RWPE1 (cell line): Measurements from ENCODE around the gene DOCK9.
"Not testable (repeated sequence)": the region's sequence is repeated elsewhere in the genome, so short reads cannot be mapped to it uniquely, and the experiment has no call there.

Experiments
- CTCF ChIA-PET: fragments of 350-600 bp; sonication (Branson Sonifier 250); formaldehyde crosslinking; extraction: SDS; loops from one replicate; lab custom pipeline; 2021; lab: Yijun Ruan, JAX
- POLR2A ChIA-PET: fragments of 400-600 bp; formaldehyde crosslinking; extraction: SDS; loops from one replicate; lab custom pipeline; 2020; ENCODE audit warnings: antibody characterized with exemption; ENCODE audit not compliant: low non-redundant PET; lab: Yijun Ruan, JAX
- DNase-seq: peaks from one replicate; pipeline ENCODE4 v3.0.0; 2012; ENCODE audit warnings: low spot score
- H3K27ac ChIP-seq: fragments of 450-650 bp; 2 replicates; pipeline ENCODE4 v1.5.1; 2017
- TF ChIP-seq, protein P1 (sequence below): fragments of 450-650 bp; conservative IDR thresholded peaks from 2 replicates; pipeline ENCODE4 v1.5.1; 2017; ENCODE audit warnings: low read depth, mild to moderate bottlenecking

Gene DOCK9

GRCh38 chr13:98761986-98762616 is 215.8 kb downstream of the DOCK9 start:
- ChIA-PET POLR2A (interaction anchor here (0.6 kb wide), 1 partner anchor 601 kb away, joined by 5 read pairs; no protein-coding TSS in a partner anchor), CTCF (interaction anchor here (0.6 kb wide), 1 partner anchor 551 kb away, joined by 4 read pairs; no protein-coding TSS in a partner anchor)
- TF ChIP-seq, protein P1, sequence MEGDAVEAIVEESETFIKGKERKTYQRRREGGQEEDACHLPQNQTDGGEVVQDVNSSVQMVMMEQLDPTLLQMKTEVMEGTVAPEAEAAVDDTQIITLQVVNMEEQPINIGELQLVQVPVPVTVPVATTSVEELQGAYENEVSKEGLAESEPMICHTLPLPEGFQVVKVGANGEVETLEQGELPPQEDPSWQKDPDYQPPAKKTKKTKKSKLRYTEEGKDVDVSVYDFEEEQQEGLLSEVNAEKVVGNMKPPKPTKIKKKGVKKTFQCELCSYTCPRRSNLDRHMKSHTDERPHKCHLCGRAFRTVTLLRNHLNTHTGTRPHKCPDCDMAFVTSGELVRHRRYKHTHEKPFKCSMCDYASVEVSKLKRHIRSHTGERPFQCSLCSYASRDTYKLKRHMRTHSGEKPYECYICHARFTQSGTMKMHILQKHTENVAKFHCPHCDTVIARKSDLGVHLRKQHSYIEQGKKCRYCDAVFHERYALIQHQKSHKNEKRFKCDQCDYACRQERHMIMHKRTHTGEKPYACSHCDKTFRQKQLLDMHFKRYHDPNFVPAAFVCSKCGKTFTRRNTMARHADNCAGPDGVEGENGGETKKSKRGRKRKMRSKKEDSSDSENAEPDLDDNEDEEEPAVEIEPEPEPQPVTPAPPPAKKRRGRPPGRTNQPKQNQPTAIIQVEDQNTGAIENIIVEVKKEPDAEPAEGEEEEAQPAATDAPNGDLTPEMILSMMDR = no peak

DNA sequence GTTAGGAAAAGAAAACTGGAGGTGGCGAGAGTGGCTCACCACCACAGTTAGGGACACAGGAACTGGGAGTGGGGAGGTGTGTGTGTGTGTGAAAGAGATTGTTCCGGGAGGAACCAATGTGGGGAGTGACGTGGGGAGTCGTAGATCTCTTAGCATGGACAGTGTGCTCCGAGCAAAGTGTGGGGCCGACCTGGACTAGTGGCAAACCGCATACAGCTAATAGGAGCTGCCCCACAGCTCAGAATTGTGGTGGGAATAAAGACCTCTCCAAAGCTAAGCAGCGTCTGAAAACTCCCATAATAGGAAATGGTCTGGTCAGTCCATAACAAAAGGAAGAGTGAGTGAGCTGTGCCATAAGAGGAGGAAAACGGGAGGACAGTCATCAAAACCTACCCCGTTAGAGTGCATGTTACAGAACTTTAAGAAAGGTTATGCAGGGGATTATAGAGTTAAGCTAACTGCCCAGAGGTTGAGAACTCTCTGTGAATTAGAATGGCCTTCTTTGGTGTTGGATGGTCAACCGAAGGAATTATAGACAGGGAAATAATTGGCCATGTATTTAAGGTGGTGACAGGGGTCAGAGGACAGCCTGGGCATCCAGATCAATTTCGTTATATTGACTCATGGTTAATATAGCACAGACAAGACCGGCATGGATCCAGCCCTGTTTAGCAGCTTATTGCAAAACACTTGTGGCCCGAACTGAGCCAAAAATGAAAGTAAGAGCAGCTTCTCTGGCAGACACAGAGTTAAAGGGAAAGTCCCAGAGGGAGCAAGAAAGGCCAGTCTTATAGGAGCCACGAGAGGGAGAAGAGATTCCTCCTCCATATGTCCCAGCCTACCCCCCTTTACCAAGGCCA is 216.5 kb downstream of the DOCK9 start:
- no peak overlapping the region for H3K27ac ChIP-seq
- ChIA-PET CTCF (no interaction called here), POLR2A (interaction anchor here (0.6 kb wide), 1 partner anchor 602 kb away, joined by 5 read pairs; no protein-coding TSS in a partner anchor)
- TF ChIP-seq, protein P1 = no peak
- DNase-seq = peak; percentile 25

More at GRCh38 chr13:98761986-98762616, 215.8 kb downstream of the DOCK9 start:
- no peak overlapping the region for H3K27ac ChIP-seq
- no peak for DNase-seq

DNA sequence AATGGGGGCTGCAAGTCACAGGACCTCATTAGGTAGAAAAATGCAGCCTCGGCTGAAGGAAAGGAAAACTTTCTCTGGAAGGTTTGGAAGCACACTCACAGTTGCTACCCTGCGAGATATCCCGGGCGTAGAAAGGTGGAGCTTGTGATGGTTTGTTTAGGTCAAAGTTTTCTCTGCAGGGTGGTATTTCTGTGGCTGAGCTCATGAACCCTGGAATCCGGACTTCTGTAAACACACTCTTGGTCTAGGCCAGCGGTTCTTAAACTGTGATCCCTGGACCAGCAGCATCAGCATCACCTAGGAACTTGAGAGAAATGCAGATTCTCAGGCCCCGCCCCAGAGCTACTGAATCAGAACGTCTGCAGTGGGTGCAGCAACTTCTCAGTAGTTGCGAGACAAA is 222.1 kb downstream of the DOCK9 start:
- POLR2A ChIA-PET = no interaction called here
- DNase-seq = no peak
- TF ChIP-seq, protein P1 = no peak
- no peak overlapping the region for H3K27ac ChIP-seq
- CTCF ChIA-PET = no interaction called here

GRCh38 chr13:98755116-98755515 is 222.7 kb downstream of the DOCK9 start:
- TF ChIP-seq, protein P1 = no peak
- no peak for DNase-seq
- no peak overlapping the region for H3K27ac ChIP-seq
- ChIA-PET POLR2A (no interaction called here), CTCF (no interaction called here)

DNA sequence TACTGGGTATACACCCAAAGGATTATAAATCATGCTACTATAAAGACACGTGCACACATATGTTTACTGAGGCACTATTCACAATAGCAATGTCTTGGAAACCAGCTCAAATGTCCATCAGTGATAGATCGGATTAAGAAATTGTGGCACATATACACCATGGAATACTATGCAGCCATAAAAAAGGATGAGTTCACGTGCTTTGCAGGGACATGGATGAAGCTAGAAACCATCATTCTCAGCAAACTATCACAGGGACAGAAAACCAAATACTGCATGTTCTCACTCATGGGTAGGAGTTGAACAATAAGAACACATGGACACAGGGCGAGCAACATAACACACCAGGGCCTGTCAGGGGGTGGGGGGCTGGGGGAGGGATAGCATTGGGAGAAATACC is 223.4 kb downstream of the DOCK9 start:
- POLR2A ChIA-PET, CTCF ChIA-PET, H3K27ac ChIP-seq, DNase-seq: not testable (repeated sequence)

GRCh38 chr13:98752467-98753290 is 225.2 kb downstream of the DOCK9 start, which contains the start of gene SLC15A1:
SLC15A1 (minus strand) TSS chr13:98752672; CDS start chr13:98752598, 74 bp downstream.
- TF ChIP-seq, protein P1 = no peak
- no peak within 1 kb of the TSS for H3K27ac ChIP-seq
- no peak for DNase-seq
- CTCF ChIA-PET = interaction anchor here (0.7 kb wide), 1 partner anchor 728 kb away, joined by 3 read pairs; no protein-coding TSS in a partner anchor
- POLR2A ChIA-PET = no interaction called here
